IMR-90 (cell line): ENCODE results near the gene PAF1. TPM values are rescaled to one million over a fixed set of nuclear protein-coding genes. Genes with fewer than 3 reads are reported as not detected.
A peak's percentile ranks its signal among the peaks of the same experiment; 100 is the strongest.

Experiments
- ATAC-seq: fragments of 200-7000 bp; cut with Tn5 transposase; 2 replicates; pipeline ENCODE4 v1.9.1; 2020; ENCODE audit warnings: low read depth, mild to moderate bottlenecking, moderate library complexity
- BruUV-seq: library from RNA; stranded (reverse); fragments of 400-500 nt; replicated peaks from 2 replicates; lab custom pipeline; 2021; lab: Mats Ljungman, UMichigan
- CTCF ChIA-PET: fragments of 300-600 bp; formaldehyde crosslinking; extraction: SDS; loops from one replicate; lab custom pipeline; 2021; ENCODE audit warnings: antibody characterized with exemption; lab: Yijun Ruan, JAX
- POLR2A ChIA-PET: fragments of 300-600 bp; sonication (Branson Sonifier 250); formaldehyde crosslinking; loops from one replicate; lab custom pipeline; 2022; ENCODE audit warnings: antibody characterized with exemption; ENCODE audit not compliant: unreplicated experiment; lab: Charles Lee
- DNase-seq: peaks from one replicate; pipeline ENCODE4 v3.0.0; 2013
- H2AFZ ChIP-seq: replicated peaks from 2 replicates; pipeline ENCODE3; 2013; ENCODE audit warnings: low read length, mild to moderate bottlenecking; ENCODE audit not compliant: poor library complexity
- H2AK5ac ChIP-seq: 2 replicates; pipeline ENCODE4 v1.6.1; 2013; ENCODE audit warnings: low read depth, low read length, inconsistent platforms
- H2AK9ac ChIP-seq: replicated peaks from 2 replicates; pipeline ENCODE3; 2013; ENCODE audit warnings: mild to moderate bottlenecking, low read depth, low read length, moderate library complexity; ENCODE audit not compliant: poor library complexity
- H2BK120ac ChIP-seq: 2 replicates; pipeline ENCODE4 v1.6.1; 2013; ENCODE audit warnings: low read depth, low read length, inconsistent platforms
- H2BK15ac ChIP-seq: 3 replicates; pipeline ENCODE4 v1.6.1; 2013; ENCODE audit warnings: low read depth, low read length, inconsistent platforms
- H2BK20ac ChIP-seq: 2 replicates; pipeline ENCODE4 v1.6.1; 2013; ENCODE audit warnings: low read depth, mild to moderate bottlenecking, inconsistent platforms, low read length, moderate library complexity
- H2BK5ac ChIP-seq: 2 replicates; pipeline ENCODE4 v1.6.1; 2013; ENCODE audit warnings: mild to moderate bottlenecking, low read depth, low read length, inconsistent platforms; ENCODE audit not compliant: poor library complexity, severe bottlenecking
- H3K14ac ChIP-seq: replicated peaks from 2 replicates; pipeline ENCODE4 v1.6.1; 2013; ENCODE audit warnings: low read depth, low read length, inconsistent platforms
- H3K18ac ChIP-seq: 2 replicates; pipeline ENCODE4 v1.6.1; 2013; ENCODE audit warnings: low read depth, low read length, control low read depth
- H3K23ac ChIP-seq: 2 replicates; pipeline ENCODE4 v1.6.1; 2013; ENCODE audit warnings: low read depth, low read length, inconsistent platforms
- H3K27ac ChIP-seq: 2 replicates; pipeline ENCODE4 v1.5.1; 2013; ENCODE audit warnings: mild to moderate bottlenecking, control low read depth, low read length; ENCODE audit not compliant: insufficient read depth
- H3K27me3 ChIP-seq: 2 replicates; pipeline ENCODE4 v1.6.1; 2013; ENCODE audit warnings: low read length; ENCODE audit not compliant: control insufficient read depth, insufficient read depth
- H3K36me3 ChIP-seq: 2 replicates; pipeline ENCODE4 v1.6.1; 2013; ENCODE audit warnings: low read length, mixed read lengths; ENCODE audit not compliant: control insufficient read depth, insufficient read depth
- H3K4ac ChIP-seq: 2 replicates; pipeline ENCODE4 v1.6.1; 2013; ENCODE audit warnings: low read depth, low read length, inconsistent platforms
- H3K4me1 ChIP-seq: 2 replicates; pipeline ENCODE4 v1.6.1; 2013; ENCODE audit warnings: low read length, mixed read lengths; ENCODE audit not compliant: control insufficient read depth, insufficient read depth
- H3K4me2 ChIP-seq: 2 replicates; pipeline ENCODE4 v1.6.1; 2013; ENCODE audit warnings: low read depth, mild to moderate bottlenecking, control low read depth, low read length, moderate library complexity
- H3K4me3 ChIP-seq: 2 replicates; pipeline ENCODE4 v1.5.1; 2013; ENCODE audit warnings: low read depth, mild to moderate bottlenecking, control low read depth, low read length, moderate library complexity; ENCODE audit not compliant: insufficient read depth
- H3K56ac ChIP-seq: 2 replicates; pipeline ENCODE4 v1.6.1; 2013; ENCODE audit warnings: low read length, inconsistent platforms; ENCODE audit not compliant: insufficient read depth; ENCODE audit errors: extremely low read depth
- H3K79me1 ChIP-seq, 2 experiments: 2 replicates each; pipeline ENCODE4 v1.6.1; 2013; ENCODE audit warnings: low read length in 2 of 2, inconsistent platforms in 1 of 2, low read depth in 1 of 2
- H3K9ac ChIP-seq: 2 replicates; pipeline ENCODE4 v1.6.1; 2013; ENCODE audit warnings: low read depth, low read length, control low read depth
- H3K9me1 ChIP-seq: 2 replicates; pipeline ENCODE4 v1.6.1; 2013; ENCODE audit warnings: low read length, inconsistent platforms; ENCODE audit not compliant: insufficient read depth
- H3K9me3 ChIP-seq: 2 replicates; pipeline ENCODE4 v1.6.1; 2013; ENCODE audit warnings: low read length; ENCODE audit not compliant: control insufficient read depth, insufficient read depth
- H4K20me1 ChIP-seq: 2 replicates; pipeline ENCODE4 v1.6.1; 2013; ENCODE audit warnings: low read length, inconsistent platforms; ENCODE audit not compliant: insufficient read depth
- H4K5ac ChIP-seq: 2 replicates; pipeline ENCODE4 v1.6.1; 2013; ENCODE audit warnings: mild to moderate bottlenecking, low read depth, low read length, control low read depth
- H4K8ac ChIP-seq, 2 experiments: 2 replicates each; pipeline ENCODE4 v1.6.1; 2013; ENCODE audit warnings: low read depth in 2 of 2, low read length in 2 of 2, control low read depth in 1 of 2, inconsistent platforms in 1 of 2
- H4K91ac ChIP-seq: 2 replicates; pipeline ENCODE4 v1.6.1; 2013; ENCODE audit warnings: low read depth, low read length, inconsistent platforms; ENCODE audit not compliant: insufficient read depth
- BHLHE40 ChIP-seq: fragments of 150-350 bp; IDR thresholded peaks from 2 replicates; pipeline ENCODE4 v1.6.1; 2016; ENCODE audit warnings: mild to moderate bottlenecking, low read depth, low read length
- CEBPB ChIP-seq: IDR thresholded peaks from 2 replicates; pipeline ENCODE4 v1.6.1; 2012; ENCODE audit warnings: low read depth, low read length, improper control_type of control experiment
- CHD1 ChIP-seq: IDR thresholded peaks from 2 replicates; pipeline ENCODE4 v1.6.1; 2012; ENCODE audit warnings: low read depth, low read length, improper control_type of control experiment
- FOS ChIP-seq: fragments of 150-350 bp; IDR thresholded peaks from 2 replicates; pipeline ENCODE4 v1.6.1; 2016; ENCODE audit warnings: low read depth, low read length
- MXI1 ChIP-seq: IDR thresholded peaks from 2 replicates; pipeline ENCODE4 v1.6.1; 2012; ENCODE audit warnings: low read depth, mild to moderate bottlenecking, low read length, moderate library complexity, borderline replicate concordance
- NFE2L2 ChIP-seq: fragments of 150-350 bp; IDR thresholded peaks from 2 replicates; pipeline ENCODE4 v1.6.1; 2016; ENCODE audit warnings: low read depth, mild to moderate bottlenecking, low read length
- POLR2A ChIP-seq: IDR thresholded peaks from 2 replicates; pipeline ENCODE4 v1.6.1; 2012; ENCODE audit warnings: mild to moderate bottlenecking, low read depth, low read length
- RAD21 ChIP-seq: IDR thresholded peaks from 2 replicates; pipeline ENCODE4 v1.6.1; 2012; ENCODE audit warnings: low read length, improper control_type of control experiment
- RCOR1 ChIP-seq: IDR thresholded peaks from 2 replicates; pipeline ENCODE4 v1.6.1; 2012; ENCODE audit warnings: mild to moderate bottlenecking, low read length, improper control_type of control experiment; ENCODE audit not compliant: insufficient replicate concordance
- RFX5 ChIP-seq: IDR thresholded peaks from 2 replicates; pipeline ENCODE4 v1.8.0; 2012; ENCODE audit warnings: low read depth, mild to moderate bottlenecking, low read length, moderate library complexity
- SMC3 ChIP-seq: fragments of 150-350 bp; IDR thresholded peaks from 2 replicates; pipeline ENCODE4 v1.6.1; 2016; ENCODE audit warnings: low read depth, mild to moderate bottlenecking, antibody characterized with exemption, low read length, moderate library complexity
- WGBS, 2 experiments: methylation state at CpG; one replicate each; pipeline versions ENCODE4 v1.1.5 to v1.1.7; 2013; ENCODE audit warnings: missing lambda C conversion rate in 2 of 2; ENCODE audit not compliant: insufficient read length in 1 of 2; ENCODE audit errors: extremely low coverage in 2 of 2; 5-methylcytosine and 5-hydroxymethylcytosine counted together
- dilution Hi-C: fragments of 300-500 bp; cut with HindIII; formaldehyde crosslinking; loops from one replicate; pipeline ENCODE4 v1.14.3; 2018; ENCODE audit warnings: low sequenced_read_pairs; ENCODE audit not compliant: unreplicated experiment
- in situ Hi-C: fragments of 300-500 bp; cut with MboI; formaldehyde crosslinking; loops from 3 replicates; pipeline ENCODE4 v1.14.3; 2019; ENCODE audit warnings: low sequenced_read_pairs, inconsistent platforms, mixed read lengths
- intact Hi-C: fragments of 100-400 bp; cut with micrococcal nuclease; formaldehyde crosslinking; loops from 2 replicates; pipeline ENCODE4 v1.10.0; 2022
- polyA plus RNA-seq, 3 experiments: library from polyadenylated mRNA; depleted of rRNA; stranded (reverse); fragments of >200 nt; gene quantifications; 2 replicates each; pipeline ENCODE4 v1.2.3, GENCODE V29; 2012; ENCODE audit warnings: low replicate concordance in 1 of 3
- total RNA-seq: library from RNA; depleted of rRNA; stranded (reverse); fragments of >200 nt; gene quantifications from 2 replicates; pipeline ENCODE4 v1.2.3, GENCODE V29; 2012
- TF ChIP-seq, protein P1 (sequence below): fragments of 150-350 bp; IDR thresholded peaks from 2 replicates; pipeline ENCODE4 v1.6.1; 2017; ENCODE audit warnings: mild to moderate bottlenecking, antibody characterized with exemption, low read length, low read depth
- TF ChIP-seq, protein P2 (sequence below): conservative IDR thresholded peaks from 2 replicates; pipeline ENCODE4 v1.5.1; 2012; ENCODE audit warnings: mild to moderate bottlenecking, low read depth, low read length, improper control_type of control experiment

The PAF1 gene
- total and polyA plus RNA-seq, 2 of the 4 experiments (the other 2 are of a cell fraction): 45.7 to 54.3 TPM

DNA sequence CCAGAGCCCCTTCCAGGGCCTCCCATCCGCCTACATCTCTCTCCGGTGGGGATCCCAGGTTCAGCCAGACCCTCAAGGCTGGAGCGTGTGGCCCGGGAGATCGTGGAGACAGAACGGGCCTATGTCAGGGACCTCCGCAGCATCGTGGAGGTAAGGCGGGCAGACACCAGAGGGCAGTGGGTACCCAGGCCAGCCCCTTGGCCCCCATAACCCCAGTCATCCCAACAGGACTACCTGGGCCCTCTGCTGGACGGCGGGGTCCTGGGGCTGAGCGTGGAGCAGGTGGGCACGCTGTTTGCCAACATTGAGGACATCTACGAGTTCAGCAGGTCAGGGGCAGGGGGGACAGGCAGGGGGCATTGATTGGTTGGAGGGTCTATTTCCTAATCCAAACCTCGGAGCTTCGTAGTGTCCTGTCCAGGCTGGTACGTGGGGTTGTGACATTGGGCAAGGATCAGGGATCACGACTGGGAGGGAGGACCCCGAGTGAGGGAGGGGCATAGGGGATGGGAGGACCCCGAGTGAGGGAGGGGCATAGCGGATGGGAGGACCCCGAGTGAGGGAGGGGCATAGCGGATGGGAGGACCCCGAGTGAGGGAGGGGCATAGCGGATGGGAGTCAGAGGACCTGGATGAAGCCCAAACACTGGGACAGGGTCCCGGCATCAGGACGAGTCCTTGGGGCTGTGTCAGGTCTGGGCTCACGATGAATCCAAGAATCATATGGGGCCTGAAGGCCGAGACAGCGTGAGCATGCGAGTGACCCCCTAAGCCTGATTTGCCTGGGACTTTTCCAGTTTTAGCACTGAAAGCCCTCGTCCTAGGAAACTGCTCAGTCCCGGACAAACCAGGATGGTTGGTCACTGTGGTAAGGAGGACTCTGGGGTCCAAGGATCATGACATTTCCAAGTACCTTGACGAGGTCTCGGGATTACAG lies 24.5 kb upstream of the PAF1 start:
- peak overlapping the region; percentile 49 for H3K23ac ChIP-seq
- H2AK9ac ChIP-seq: peak overlapping the region; percentile 91
- H4K91ac ChIP-seq: no peak overlapping the region
- ChIA-PET CTCF (no interaction called here), POLR2A (interaction anchor here (0.5 kb wide), 1 partner anchor 98 kb away, joined by 4 read pairs; no protein-coding TSS in a partner anchor)
- no peak for DNase-seq
- no peak overlapping the region for H4K8ac ChIP-seq
- dilution Hi-C loops: no loop called here
- no peak overlapping the region for H2AFZ ChIP-seq
- ATAC-seq: no peak
- H2BK20ac ChIP-seq: no peak overlapping the region
- BruUV-seq: no TSS peak
- peaks cover 41% of the 10 kb centered on the region for H3K36me3 ChIP-seq
- H2BK120ac ChIP-seq: no peak overlapping the region
- peak overlapping the region; percentile 98 for H3K27ac ChIP-seq
- H3K18ac ChIP-seq: no peak overlapping the region
- H2AK5ac ChIP-seq: peak overlapping the region; percentile 69
- H2BK5ac ChIP-seq: no peak overlapping the region
- peaks cover 22% of the 10 kb centered on the region for H3K4me1 ChIP-seq
- H3K9me1 ChIP-seq: peaks cover 12% of the 10 kb centered on the region; the same call in 1 of the 2 replicates
- H3K14ac ChIP-seq: peak overlapping the region; percentile 10; the same call in 1 of the 2 replicates
- no peak overlapping the region for H4K5ac ChIP-seq
- in situ Hi-C loops: no loop called here
- H3K9me3 ChIP-seq: no peaks in the 10 kb centered on the region
- H2BK15ac ChIP-seq: no peak overlapping the region
- no peak overlapping the region for H3K56ac ChIP-seq
- H3K4me2 ChIP-seq: peak overlapping the region; percentile 72
- H4K20me1 ChIP-seq: peaks cover 46% of the 10 kb centered on the region
- H3K27me3 ChIP-seq: no peaks in the 10 kb centered on the region
- peaks cover 13 to 74% of the 10 kb centered on the region in 2 experiments for H3K79me1 ChIP-seq
- peak overlapping the region; percentile 98 for H3K4ac ChIP-seq
- H3K4me3 ChIP-seq: peak overlapping the region; percentile 90; the same call in 1 of the 2 replicates
- peak overlapping the region; percentile 99; the same call in 1 of the 2 replicates for H3K9ac ChIP-seq
- 57% methylated on average over 21 of the region's 35 CpGs; no CpG with 5 or more reads in 1 of the 2 experiments for WGBS, 2 experiments
- intact Hi-C loops: no loop called here
- TF ChIP-seq MXI1: no peak
- no peak for TF ChIP-seq NFE2L2
- peak; percentile 4; the same call in 1 of the 2 replicates for TF ChIP-seq RAD21
- peak; percentile 45; the same call in 1 of the 2 replicates for TF ChIP-seq POLR2A
- no peak for TF ChIP-seq CEBPB
- TF ChIP-seq, protein P1, sequence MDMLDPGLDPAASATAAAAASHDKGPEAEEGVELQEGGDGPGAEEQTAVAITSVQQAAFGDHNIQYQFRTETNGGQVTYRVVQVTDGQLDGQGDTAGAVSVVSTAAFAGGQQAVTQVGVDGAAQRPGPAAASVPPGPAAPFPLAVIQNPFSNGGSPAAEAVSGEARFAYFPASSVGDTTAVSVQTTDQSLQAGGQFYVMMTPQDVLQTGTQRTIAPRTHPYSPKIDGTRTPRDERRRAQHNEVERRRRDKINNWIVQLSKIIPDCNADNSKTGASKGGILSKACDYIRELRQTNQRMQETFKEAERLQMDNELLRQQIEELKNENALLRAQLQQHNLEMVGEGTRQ: no peak
- no peak for TF ChIP-seq FOS
- no peak for TF ChIP-seq RFX5
- TF ChIP-seq SMC3: no peak
- no peak for TF ChIP-seq CHD1
- TF ChIP-seq RCOR1: no peak
- TF ChIP-seq BHLHE40: no peak
- TF ChIP-seq, protein P2, sequence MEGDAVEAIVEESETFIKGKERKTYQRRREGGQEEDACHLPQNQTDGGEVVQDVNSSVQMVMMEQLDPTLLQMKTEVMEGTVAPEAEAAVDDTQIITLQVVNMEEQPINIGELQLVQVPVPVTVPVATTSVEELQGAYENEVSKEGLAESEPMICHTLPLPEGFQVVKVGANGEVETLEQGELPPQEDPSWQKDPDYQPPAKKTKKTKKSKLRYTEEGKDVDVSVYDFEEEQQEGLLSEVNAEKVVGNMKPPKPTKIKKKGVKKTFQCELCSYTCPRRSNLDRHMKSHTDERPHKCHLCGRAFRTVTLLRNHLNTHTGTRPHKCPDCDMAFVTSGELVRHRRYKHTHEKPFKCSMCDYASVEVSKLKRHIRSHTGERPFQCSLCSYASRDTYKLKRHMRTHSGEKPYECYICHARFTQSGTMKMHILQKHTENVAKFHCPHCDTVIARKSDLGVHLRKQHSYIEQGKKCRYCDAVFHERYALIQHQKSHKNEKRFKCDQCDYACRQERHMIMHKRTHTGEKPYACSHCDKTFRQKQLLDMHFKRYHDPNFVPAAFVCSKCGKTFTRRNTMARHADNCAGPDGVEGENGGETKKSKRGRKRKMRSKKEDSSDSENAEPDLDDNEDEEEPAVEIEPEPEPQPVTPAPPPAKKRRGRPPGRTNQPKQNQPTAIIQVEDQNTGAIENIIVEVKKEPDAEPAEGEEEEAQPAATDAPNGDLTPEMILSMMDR: 0 out of 2 replicates have a peak, but pooled peaks have one; percentile 10
